GM12865 (cell line): ENCODE results near the gene LILRB1.
"Not testable (repeated sequence)": the region's sequence is repeated elsewhere in the genome, so short reads cannot be mapped to it uniquely, and the experiment has no call there.

Experiments used
- DNase-seq: peaks from one replicate; pipeline ENCODE4 v3.0.0; 2010; ENCODE audit warnings: low read depth
- H3K4me3 ChIP-seq: 2 replicates; pipeline ENCODE4 v1.5.1; 2011; ENCODE audit warnings: mild to moderate bottlenecking, low read depth, low read length, control low read depth
- TF ChIP-seq, protein P1 (sequence below): IDR thresholded peaks from 2 replicates; pipeline ENCODE4 v1.5.1; 2011; ENCODE audit warnings: low read length, control low read depth, low read depth, inconsistent platforms; ENCODE audit not compliant: insufficient read depth; ENCODE audit errors: missing control alignments

Gene LILRB1

DNA sequence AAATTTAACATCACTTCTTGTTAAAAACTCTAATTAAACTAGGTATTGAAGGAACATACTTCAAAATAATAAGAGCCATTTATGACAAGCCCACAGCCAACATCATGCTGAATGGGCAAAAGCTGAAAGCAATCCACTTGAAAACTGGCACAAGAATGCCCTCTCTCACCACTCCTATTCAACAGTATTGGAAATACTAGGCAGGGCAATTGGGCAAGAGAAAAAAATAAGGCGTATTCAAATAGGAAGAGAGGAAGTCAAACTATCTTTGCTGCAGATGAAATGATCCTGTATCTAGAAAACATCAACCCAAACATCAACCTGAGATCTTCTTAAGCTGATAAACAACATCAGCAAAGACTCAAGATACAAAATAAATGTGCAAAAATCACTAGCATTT is 15.6 kb upstream of the LILRB1 start:
- DNase-seq: no peak
- TF ChIP-seq, protein P1, sequence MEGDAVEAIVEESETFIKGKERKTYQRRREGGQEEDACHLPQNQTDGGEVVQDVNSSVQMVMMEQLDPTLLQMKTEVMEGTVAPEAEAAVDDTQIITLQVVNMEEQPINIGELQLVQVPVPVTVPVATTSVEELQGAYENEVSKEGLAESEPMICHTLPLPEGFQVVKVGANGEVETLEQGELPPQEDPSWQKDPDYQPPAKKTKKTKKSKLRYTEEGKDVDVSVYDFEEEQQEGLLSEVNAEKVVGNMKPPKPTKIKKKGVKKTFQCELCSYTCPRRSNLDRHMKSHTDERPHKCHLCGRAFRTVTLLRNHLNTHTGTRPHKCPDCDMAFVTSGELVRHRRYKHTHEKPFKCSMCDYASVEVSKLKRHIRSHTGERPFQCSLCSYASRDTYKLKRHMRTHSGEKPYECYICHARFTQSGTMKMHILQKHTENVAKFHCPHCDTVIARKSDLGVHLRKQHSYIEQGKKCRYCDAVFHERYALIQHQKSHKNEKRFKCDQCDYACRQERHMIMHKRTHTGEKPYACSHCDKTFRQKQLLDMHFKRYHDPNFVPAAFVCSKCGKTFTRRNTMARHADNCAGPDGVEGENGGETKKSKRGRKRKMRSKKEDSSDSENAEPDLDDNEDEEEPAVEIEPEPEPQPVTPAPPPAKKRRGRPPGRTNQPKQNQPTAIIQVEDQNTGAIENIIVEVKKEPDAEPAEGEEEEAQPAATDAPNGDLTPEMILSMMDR: no peak
- no peak overlapping the region for H3K4me3 ChIP-seq

DNA sequence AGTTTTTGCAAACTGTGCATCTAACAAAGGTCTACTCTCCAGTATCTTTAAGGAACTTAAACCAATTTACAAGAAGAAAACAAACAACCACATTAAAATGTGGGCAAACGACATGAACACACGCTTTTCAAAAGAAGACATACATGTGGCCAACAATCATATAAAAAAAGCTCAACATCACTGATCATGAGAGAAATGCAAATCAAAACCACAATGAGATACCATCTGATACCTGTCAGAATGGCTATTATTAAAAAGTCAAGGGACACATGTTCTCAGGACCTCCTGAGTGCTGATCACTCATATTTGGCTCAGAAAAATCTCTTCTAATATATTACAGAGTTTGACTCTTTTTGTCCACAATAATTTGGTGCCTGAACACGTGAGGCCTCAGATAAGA is 14.2 kb upstream of the LILRB1 start:
- peak; percentile 67 for DNase-seq
- peak overlapping the region; percentile 53 for H3K4me3 ChIP-seq
- TF ChIP-seq, protein P1: no peak

DNA sequence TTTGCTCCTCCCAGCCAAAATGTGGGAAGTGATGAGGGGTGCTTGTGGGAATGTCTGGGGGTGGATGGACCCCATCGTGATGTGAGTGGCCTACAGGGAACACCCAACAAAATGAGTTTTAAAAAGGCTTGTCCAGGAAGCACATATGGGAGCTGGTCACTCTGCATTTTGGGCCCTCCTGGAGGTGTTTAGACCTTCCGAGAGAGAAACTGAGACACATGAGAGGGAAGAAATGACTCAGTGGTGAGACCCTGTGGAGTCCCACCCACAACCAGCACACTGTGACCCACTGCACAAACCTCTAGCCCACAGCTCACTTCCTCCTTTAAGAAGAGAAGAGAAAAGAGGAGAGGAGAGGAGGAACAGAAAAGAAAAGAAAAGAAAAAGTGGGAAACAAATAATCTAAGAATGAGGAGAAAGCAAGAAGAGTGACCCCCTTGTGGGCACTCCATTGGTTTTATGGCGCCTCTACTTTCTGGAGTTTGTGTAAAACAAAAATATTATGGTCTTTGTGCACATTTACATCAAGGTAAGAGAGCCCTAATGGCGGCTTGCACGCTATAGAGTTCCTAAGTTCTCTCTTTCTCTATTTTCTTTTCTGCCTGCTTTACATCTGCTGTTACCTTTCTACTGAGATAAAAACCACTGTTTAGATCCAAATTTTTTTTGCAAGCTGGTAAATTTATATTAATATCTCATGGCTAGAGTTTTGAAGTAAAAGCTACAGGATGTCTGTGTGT is 13.3 kb upstream of the LILRB1 start:
- DNase-seq: peak; percentile 96
- peak overlapping the region; percentile 53 for H3K4me3 ChIP-seq
- TF ChIP-seq, protein P1: no peak

DNA sequence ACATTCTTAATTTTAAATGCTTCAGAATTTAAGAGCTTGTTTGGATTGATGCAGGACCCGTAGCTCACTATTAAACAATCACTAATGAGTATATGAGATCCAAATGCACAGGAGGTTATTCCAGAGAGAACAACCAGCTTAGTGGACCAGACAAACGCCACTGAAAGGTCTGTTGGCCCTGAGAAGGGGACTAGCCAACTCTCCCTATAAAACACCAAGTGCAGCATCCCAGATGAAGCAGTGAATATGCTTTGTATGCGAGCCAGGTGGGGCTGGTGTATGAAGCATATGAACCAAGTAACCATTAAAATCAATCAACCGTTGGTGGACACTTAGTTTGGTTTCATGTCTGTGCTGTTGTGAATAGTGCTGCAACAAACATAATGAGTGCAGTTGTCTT is 9.8 kb upstream of the LILRB1 start:
- peak; percentile 40 for DNase-seq
- H3K4me3 ChIP-seq: peak overlapping the region; percentile 53
- TF ChIP-seq, protein P1: no peak

DNA sequence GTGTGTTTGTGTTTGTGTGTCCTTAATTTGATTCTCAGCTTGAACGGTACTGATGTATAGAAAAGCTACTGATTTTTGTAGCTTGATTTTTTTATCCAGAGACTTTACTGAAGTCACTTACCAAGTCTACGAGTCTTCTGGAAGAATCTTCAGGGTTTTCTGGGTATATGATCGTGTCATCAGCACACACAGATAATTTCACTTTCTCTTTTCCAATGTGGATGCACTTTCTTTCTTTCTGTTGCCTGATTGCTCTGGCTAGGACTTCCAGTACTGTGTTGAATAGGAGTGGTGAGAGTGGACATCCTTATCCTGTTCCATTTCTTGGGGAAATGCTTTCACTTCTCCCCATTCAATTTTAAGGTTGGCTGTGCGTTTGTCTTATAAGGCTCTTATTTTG is 7.9 kb upstream of the LILRB1 start:
- TF ChIP-seq, protein P1: no peak
- H3K4me3 ChIP-seq: peak overlapping the region; percentile 53
- no peak for DNase-seq

DNA sequence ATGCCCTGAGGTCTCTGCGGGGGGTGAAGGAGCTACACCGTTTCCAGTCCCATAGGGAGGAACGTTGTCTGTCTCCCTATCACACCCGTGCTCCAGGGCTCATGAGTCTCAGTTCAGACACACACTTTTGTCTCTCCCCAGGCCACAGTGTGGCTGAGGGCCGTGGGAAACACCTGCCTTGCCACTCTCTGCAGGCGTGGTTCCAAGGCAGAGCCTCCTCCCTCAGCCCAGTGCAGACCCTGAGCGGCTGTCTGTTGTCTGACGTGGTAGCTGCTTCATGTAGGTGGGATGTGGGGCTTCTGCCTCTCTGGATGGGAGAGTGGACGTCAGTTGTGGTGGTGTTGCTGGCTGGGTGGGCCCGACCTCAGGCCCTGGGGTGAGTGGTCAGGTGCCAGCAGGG is 6.0 kb upstream of the LILRB1 start:
- not testable (repeated sequence) for DNase-seq
- peak overlapping the region; percentile 53 for H3K4me3 ChIP-seq

DNA sequence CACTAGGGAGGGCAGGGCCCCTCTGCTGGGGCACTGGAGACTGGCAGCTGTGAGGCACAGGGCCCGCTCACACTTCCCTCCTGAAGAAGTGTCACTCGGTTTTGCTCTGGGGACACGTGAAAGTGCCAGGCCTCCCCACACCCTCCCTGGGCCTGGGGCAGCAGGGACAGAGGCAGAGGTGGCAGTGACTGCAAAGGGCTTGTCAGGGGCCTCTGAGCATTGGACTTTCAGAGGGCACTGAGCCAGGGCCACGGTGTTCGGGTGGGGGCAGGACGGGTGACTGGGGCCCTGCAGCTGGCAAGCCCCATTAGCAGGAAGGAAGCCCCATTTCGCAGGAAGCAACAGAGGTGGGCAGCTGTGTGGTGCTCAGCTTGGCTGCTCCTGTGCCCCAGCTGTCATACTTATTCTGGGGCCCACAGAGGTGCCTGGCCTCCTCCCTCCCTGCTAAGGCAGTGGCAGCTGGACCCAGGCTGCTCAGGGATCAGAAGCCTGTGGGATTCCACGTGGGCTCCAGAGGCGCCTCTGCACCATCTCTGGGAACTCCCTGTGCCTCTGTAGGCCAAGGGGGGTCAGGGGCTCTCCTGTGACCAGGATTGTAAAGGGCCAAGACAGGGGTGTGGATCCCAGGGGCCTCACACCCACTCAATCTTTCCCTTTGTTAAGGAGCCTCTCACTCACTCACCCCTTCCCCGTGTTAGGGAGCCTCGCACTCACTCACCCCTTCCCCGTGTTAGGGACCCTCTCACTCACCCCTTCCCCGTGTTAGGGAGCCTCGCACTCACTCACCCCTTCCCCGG is 5.2 kb upstream of the LILRB1 start:
- not testable (repeated sequence) for DNase-seq
- H3K4me3 ChIP-seq: peak overlapping the region; percentile 53

DNA sequence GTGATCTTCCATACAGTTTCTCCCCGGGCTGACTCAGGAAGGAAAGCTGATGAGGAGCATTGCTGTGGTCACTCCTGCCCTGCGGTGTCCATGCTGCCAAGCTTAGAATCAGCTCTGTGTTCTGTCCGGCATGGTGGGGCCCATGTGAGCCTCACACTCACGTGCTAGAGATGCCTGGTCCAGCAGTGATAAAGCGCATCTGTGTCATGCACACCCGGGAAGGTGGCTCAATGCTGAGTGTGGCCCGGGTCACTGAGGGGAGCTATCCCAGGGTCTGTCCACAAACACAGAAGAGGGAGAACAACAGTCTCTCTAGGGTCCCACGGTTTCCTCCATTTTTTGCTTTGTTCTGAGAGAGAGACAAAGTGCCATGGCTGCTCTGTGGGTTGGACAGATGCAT is 3.5 kb upstream of the LILRB1 start:
- TF ChIP-seq, protein P1: no peak
- no peak for DNase-seq
- H3K4me3 ChIP-seq: no peak overlapping the region

DNA sequence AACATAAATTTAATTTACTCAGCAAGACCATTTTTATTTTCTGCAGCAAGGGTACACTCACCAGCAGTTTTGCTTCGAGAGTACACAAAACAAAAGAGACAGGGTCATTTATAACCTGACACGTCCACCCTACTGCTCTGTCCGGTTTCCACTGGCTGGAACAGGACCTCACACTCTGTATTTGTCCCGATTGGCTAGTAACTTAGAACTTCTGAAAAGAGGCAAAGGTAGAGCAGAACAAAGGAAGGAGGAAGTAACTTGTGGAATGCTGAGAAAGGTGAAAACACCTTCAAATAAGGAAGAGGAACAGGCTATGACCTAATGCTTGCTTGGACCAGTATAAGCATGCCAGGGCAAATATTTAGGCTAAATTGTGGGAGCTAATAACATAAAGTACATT is 2.4 kb upstream of the LILRB1 start:
- not testable (repeated sequence) for H3K4me3 ChIP-seq, DNase-seq
